Measurements from ENCODE around the gene SPRR2E.
"Not testable (repeated sequence)": the region's sequence is repeated elsewhere in the genome, so short reads cannot be mapped to it uniquely, and the experiment has no call there.

Gene SPRR2E

DNA sequence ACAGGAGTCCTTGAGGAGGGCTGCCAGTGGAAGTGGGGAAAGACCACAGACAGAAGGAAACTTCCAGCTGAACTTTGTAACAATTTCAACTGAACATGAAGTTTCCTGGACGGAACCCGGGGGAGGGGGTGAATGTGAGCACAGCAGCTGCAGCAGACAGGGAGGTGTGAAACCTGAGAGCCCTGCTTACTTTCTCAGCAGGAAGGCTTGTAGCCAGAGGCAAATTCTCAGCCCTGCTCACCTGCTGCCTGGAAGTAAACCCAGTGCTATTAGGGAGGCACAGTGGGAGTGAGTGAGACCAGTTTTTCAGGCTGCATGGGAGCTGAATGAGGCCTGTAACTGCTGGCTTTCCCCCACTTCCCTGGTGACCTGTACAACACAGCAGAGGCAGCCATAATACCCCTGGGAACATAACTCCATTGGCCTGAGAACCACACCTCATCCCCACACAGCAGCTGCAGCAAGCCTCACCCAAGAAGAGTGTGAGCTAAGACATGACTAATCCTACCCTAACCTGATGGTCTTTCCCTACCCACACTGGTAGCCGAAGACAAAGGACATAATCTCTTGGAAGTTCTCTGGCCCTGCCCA lies 28.6 kb upstream of the SPRR2E start:
- Histone ChIP-seq H3K4me1 (ENCODE audit: insufficient read depth, low read length) (no peaks in the 10 kb centered on the region), H3K27me3 (ENCODE audit: insufficient read depth, low read length, poor library complexity) (peaks cover 6% of the 10 kb centered on the region), H2AFZ (ENCODE audit: low read depth, low read length) (no peak overlapping the region), H3K4me2 (ENCODE audit: insufficient read depth, low read length) (no peak overlapping the region), H3K36me3 (ENCODE audit: insufficient read depth, low read length) (no peaks in the 10 kb centered on the region), H4K20me1 (ENCODE audit: insufficient read depth, low read length) (no peaks in the 10 kb centered on the region), H3K27ac (ENCODE audit: low read length) (no peak overlapping the region), H3K79me2 (ENCODE audit: insufficient read depth, low read length) (no peaks in the 10 kb centered on the region), H3K4me3 (ENCODE audit: low read depth in 1 of 2, low read length in 2 of 2) (no peak overlapping the region), H3K9me3 (ENCODE audit: insufficient read depth, low read length, severe bottlenecking) (no peaks in the 10 kb centered on the region), H3K9ac (ENCODE audit: low read depth, low read length) (no peak overlapping the region)
- DNase-seq: no peak
- ATAC-seq (ENCODE audit: insufficient read depth, low read depth): no peak
- TF ChIP-seq EZH2 (IDR thresholded peaks at IDR 0.05; ENCODE audit: borderline replicate concordance, low read depth, low read length, severe bottlenecking): no peak
- no peak for TF ChIP-seq CTCF (IDR thresholded peaks at IDR 0.05; ENCODE audit: borderline replicate concordance, extremely low read depth, low read length, poor library complexity, severe bottlenecking)

DNA sequence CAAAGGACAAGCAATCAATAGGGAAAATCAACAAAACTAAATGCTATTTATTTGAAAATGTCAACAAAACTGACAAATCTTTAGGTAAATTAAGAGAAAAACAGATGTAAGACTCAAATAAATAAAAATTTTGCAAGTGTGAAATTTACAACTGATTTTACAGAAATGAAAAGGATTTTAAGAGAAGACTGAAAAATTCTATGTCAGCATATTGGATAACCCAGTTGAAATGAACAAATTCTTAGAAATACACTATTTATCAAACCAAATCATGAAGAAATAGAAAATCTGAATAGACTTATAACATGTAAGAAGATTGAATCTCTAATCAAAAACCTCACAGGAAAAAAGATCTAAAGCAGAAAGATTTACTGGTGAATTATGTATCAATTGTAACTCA lies 26.6 kb upstream of the SPRR2E start:
- Histone ChIP-seq H3K9ac (ENCODE audit: low read depth, low read length) (no peak overlapping the region), H3K4me3 (ENCODE audit: low read depth in 1 of 2, low read length in 2 of 2) (no peak overlapping the region), H3K27ac (ENCODE audit: low read length) (no peak overlapping the region), H3K4me1 (ENCODE audit: insufficient read depth, low read length) (no peaks in the 10 kb centered on the region), H3K27me3 (ENCODE audit: insufficient read depth, low read length, poor library complexity) (peaks cover 6% of the 10 kb centered on the region), H2AFZ (ENCODE audit: low read depth, low read length) (no peak overlapping the region), H3K79me2 (ENCODE audit: insufficient read depth, low read length) (no peaks in the 10 kb centered on the region), H3K4me2 (ENCODE audit: insufficient read depth, low read length) (no peak overlapping the region), H3K9me3 (ENCODE audit: insufficient read depth, low read length, severe bottlenecking) (no peaks in the 10 kb centered on the region), H4K20me1 (ENCODE audit: insufficient read depth, low read length) (no peaks in the 10 kb centered on the region), H3K36me3 (ENCODE audit: insufficient read depth, low read length) (no peaks in the 10 kb centered on the region)
- DNase-seq (no peak), ATAC-seq (ENCODE audit: insufficient read depth, low read depth) (no peak)
- TF ChIP-seq EZH2 (IDR thresholded peaks at IDR 0.05; ENCODE audit: borderline replicate concordance, low read depth, low read length, severe bottlenecking) (no peak), CTCF (IDR thresholded peaks at IDR 0.05; ENCODE audit: borderline replicate concordance, extremely low read depth, low read length, poor library complexity, severe bottlenecking) (no peak)

- Histone ChIP-seq H3K4me2 (ENCODE audit: insufficient read depth, low read length) (no peak overlapping the region), H3K4me3 (ENCODE audit: low read depth in 1 of 2, low read length in 2 of 2) (no peak overlapping the region), H4K20me1 (ENCODE audit: insufficient read depth, low read length) (no peaks in the 10 kb centered on the region), H3K27ac (ENCODE audit: low read length) (no peak overlapping the region), H3K4me1 (ENCODE audit: insufficient read depth, low read length) (no peaks in the 10 kb centered on the region), H3K36me3 (ENCODE audit: insufficient read depth, low read length) (no peaks in the 10 kb centered on the region), H3K9me3 (ENCODE audit: insufficient read depth, low read length, severe bottlenecking) (no peaks in the 10 kb centered on the region), H3K27me3 (ENCODE audit: insufficient read depth, low read length, poor library complexity) (peaks cover 8% of the 10 kb centered on the region), H3K79me2 (ENCODE audit: insufficient read depth, low read length) (no peaks in the 10 kb centered on the region), H3K9ac (ENCODE audit: low read depth, low read length) (no peak overlapping the region), H2AFZ (ENCODE audit: low read depth, low read length) (no peak overlapping the region)
- no peak for TF ChIP-seq EZH2 (IDR thresholded peaks at IDR 0.05; ENCODE audit: borderline replicate concordance, low read depth, low read length, severe bottlenecking)
- TF ChIP-seq CTCF (IDR thresholded peaks at IDR 0.05; ENCODE audit: borderline replicate concordance, extremely low read depth, low read length, poor library complexity, severe bottlenecking): no peak
- DNase-seq (no peak), ATAC-seq (ENCODE audit: insufficient read depth, low read depth) (no peak)
Observed at GRCh38 chr1:153119491-153119971, 25.2 kb upstream of the SPRR2E start.

GRCh38 chr1:153115264-153115663 lies 20.9 kb upstream of the SPRR2E start:
- not testable (repeated sequence) for H2AFZ ChIP-seq (ENCODE audit: low read depth, low read length); H4K20me1 ChIP-seq (ENCODE audit: insufficient read depth, low read length); H3K4me3 ChIP-seq (ENCODE audit: low read depth in 1 of 2, low read length in 2 of 2); H3K4me2 ChIP-seq (ENCODE audit: insufficient read depth, low read length); ATAC-seq (ENCODE audit: insufficient read depth, low read depth); H3K79me2 ChIP-seq (ENCODE audit: insufficient read depth, low read length); H3K36me3 ChIP-seq (ENCODE audit: insufficient read depth, low read length); H3K27ac ChIP-seq (ENCODE audit: low read length); H3K9ac ChIP-seq (ENCODE audit: low read depth, low read length); H3K9me3 ChIP-seq (ENCODE audit: insufficient read depth, low read length, severe bottlenecking); H3K4me1 ChIP-seq (ENCODE audit: insufficient read depth, low read length); DNase-seq
- H3K27me3 ChIP-seq (ENCODE audit: insufficient read depth, low read length, poor library complexity): peaks cover 14% of the 10 kb centered on the region
